ENCODE data around the gene TNNI3K.

TNNI3K gene

GRCh38 chr1:74392186-74392585 lies 157.0 kb downstream of the TNNI3K start:
- no peak for DNase-seq (ENCODE audit: low read depth)

- no peak for DNase-seq (ENCODE audit: low read depth)
Observed at GRCh38 chr1:74392840-74393239, 157.7 kb downstream of the TNNI3K start.

- DNase-seq (ENCODE audit: low read depth) = no peak
Observed at GRCh38 chr1:74395571-74395970, 160.4 kb downstream of the TNNI3K start.

GRCh38 chr1:74396462-74396861 lies 161.3 kb downstream of the TNNI3K start:
- no peak for DNase-seq (ENCODE audit: low read depth)

- DNase-seq (ENCODE audit: low read depth) = no peak
Observed at GRCh38 chr1:74396933-74397332, 161.7 kb downstream of the TNNI3K start.

- DNase-seq (ENCODE audit: low read depth) = no peak
Observed at GRCh38 chr1:74399249-74399648, 164.1 kb downstream of the TNNI3K start.

GRCh38 chr1:74402873-74403272 lies 167.7 kb downstream of the TNNI3K start:
- no peak for DNase-seq (ENCODE audit: low read depth)

- DNase-seq (ENCODE audit: low read depth) = no peak
Observed at GRCh38 chr1:74403606-74404005, 168.4 kb downstream of the TNNI3K start.

GRCh38 chr1:74406759-74407158 lies 171.6 kb downstream of the TNNI3K start:
- no peak for DNase-seq (ENCODE audit: low read depth)

GRCh38 chr1:74407902-74408301 lies 172.7 kb downstream of the TNNI3K start:
- DNase-seq (ENCODE audit: low read depth) = no peak

GRCh38 chr1:74412244-74412643 lies 177.1 kb downstream of the TNNI3K start:
- DNase-seq (ENCODE audit: low read depth) = no peak

GRCh38 chr1:74415935-74416334 lies 180.7 kb downstream of the TNNI3K start:
- DNase-seq (ENCODE audit: low read depth) = no peak

GRCh38 chr1:74419611-74420010 lies 184.4 kb downstream of the TNNI3K start:
- no peak for DNase-seq (ENCODE audit: low read depth)

- DNase-seq (ENCODE audit: low read depth) = no peak
Observed at GRCh38 chr1:74420467-74420866, 185.3 kb downstream of the TNNI3K start.

- no peak for DNase-seq (ENCODE audit: low read depth)
Observed at GRCh38 chr1:74422421-74423292, 187.5 kb downstream of the TNNI3K start.

- DNase-seq (ENCODE audit: low read depth) = no peak
Observed at GRCh38 chr1:74423471-74423870, 188.3 kb downstream of the TNNI3K start.

GRCh38 chr1:74425676-74426075 lies 190.5 kb downstream of the TNNI3K start:
- no peak for DNase-seq (ENCODE audit: low read depth)

GRCh38 chr1:74426208-74426937 lies 191.2 kb downstream of the TNNI3K start:
- no peak for DNase-seq (ENCODE audit: low read depth)

- no peak for DNase-seq (ENCODE audit: low read depth)
Observed at GRCh38 chr1:74427681-74428080, 192.5 kb downstream of the TNNI3K start.

GRCh38 chr1:74429580-74429979 lies 194.4 kb downstream of the TNNI3K start:
- no peak for DNase-seq (ENCODE audit: low read depth)

- DNase-seq (ENCODE audit: low read depth) = no peak
Observed at GRCh38 chr1:74430342-74430934, 195.3 kb downstream of the TNNI3K start.

- no peak for DNase-seq (ENCODE audit: low read depth)
Observed at GRCh38 chr1:74431531-74431930, 196.3 kb downstream of the TNNI3K start.

- DNase-seq (ENCODE audit: low read depth) = no peak
Observed at GRCh38 chr1:74432325-74432724, 197.1 kb downstream of the TNNI3K start.
